GM23338 (cell line): ENCODE data around the gene RND3. TPM values are rescaled to one million over a fixed set of nuclear protein-coding genes. Genes with fewer than 3 reads are reported as not detected.

Experiments
- ATAC-seq: fragments of 200-7000 bp; cut with Tn5 transposase; 3 replicates; pipeline ENCODE4 v1.9.1; 2020
- DNase-seq: peaks from one replicate; pipeline ENCODE4 v3.0.0-alpha.2; 2015; ENCODE audit warnings: low spot score
- H2AFZ ChIP-seq: fragments of 200-600 bp; sonication (generic); 2 replicates; pipeline ENCODE4 v1.8.0; 2016; ENCODE audit warnings: antibody characterized with exemption, mild to moderate bottlenecking, moderate library complexity
- H3F3A ChIP-seq: fragments of 200-600 bp; sonication (generic); replicated peaks from 2 replicates; pipeline ENCODE4 v1.8.0; 2017; ENCODE audit warnings: antibody characterized with exemption, mixed run types, low read depth
- H3K27ac ChIP-seq: fragments of 200-600 bp; sonication (generic); 2 replicates; pipeline ENCODE4 v1.6.1; 2016; ENCODE audit warnings: low read depth
- H3K27me3 ChIP-seq: fragments of 200-600 bp; sonication (generic); 2 replicates; pipeline ENCODE4 v1.8.0; 2016; ENCODE audit warnings: mild to moderate bottlenecking, mixed run types, moderate library complexity; ENCODE audit not compliant: insufficient read depth
- H3K36me3 ChIP-seq: fragments of 200-600 bp; sonication (generic); 2 replicates; pipeline ENCODE4 v1.8.0; 2016; ENCODE audit warnings: mild to moderate bottlenecking; ENCODE audit not compliant: insufficient read depth
- H3K4me1 ChIP-seq: fragments of 200-600 bp; sonication (generic); 2 replicates; pipeline ENCODE4 v1.8.0; 2016; ENCODE audit warnings: mild to moderate bottlenecking, moderate library complexity; ENCODE audit not compliant: insufficient read depth
- H3K4me2 ChIP-seq: fragments of 200-600 bp; sonication (generic); 2 replicates; pipeline ENCODE4 v1.7.1; 2017; ENCODE audit warnings: mixed run types
- H3K4me3 ChIP-seq: fragments of 200-600 bp; sonication (generic); 2 replicates; pipeline ENCODE4 v1.6.1; 2016; ENCODE audit warnings: mixed run types
- H3K79me2 ChIP-seq: fragments of 200-600 bp; sonication (generic); replicated peaks from 2 replicates; pipeline ENCODE4 v1.8.0; 2017; ENCODE audit warnings: mild to moderate bottlenecking; ENCODE audit not compliant: insufficient read depth
- H3K9me2 ChIP-seq: fragments of 200-600 bp; sonication (generic); 2 replicates; pipeline ENCODE4 v1.8.0; 2017; ENCODE audit not compliant: insufficient read depth
- H4K20me1 ChIP-seq: fragments of 200-600 bp; sonication (generic); replicated peaks from 2 replicates; pipeline ENCODE4 v1.8.0; 2017; ENCODE audit warnings: mild to moderate bottlenecking; ENCODE audit not compliant: insufficient read depth
- H3K27ac Mint-ChIP-seq: 2 replicates; pipeline ENCODE4 v1.8.0; 2020; ENCODE audit warnings: inconsistent platforms, mild to moderate bottlenecking, moderate library complexity, mixed read lengths
- H3K27me3 Mint-ChIP-seq: 3 replicates; pipeline ENCODE4 v1.8.0; 2022; ENCODE audit warnings: low read depth, mild to moderate bottlenecking, moderate library complexity, mixed read lengths, inconsistent platforms; ENCODE audit not compliant: insufficient read depth, poor library complexity
- H3K36me3 Mint-ChIP-seq: 3 replicates; pipeline ENCODE4 v1.8.0; 2021; ENCODE audit warnings: low read depth, mild to moderate bottlenecking, inconsistent platforms, moderate library complexity, mixed read lengths
- H3K4me1 Mint-ChIP-seq: 3 replicates; pipeline ENCODE4 v1.8.0; 2020; ENCODE audit warnings: mild to moderate bottlenecking, inconsistent platforms, mixed read lengths
- H3K4me3 Mint-ChIP-seq: 3 replicates; pipeline ENCODE4 v1.8.0; 2021; ENCODE audit warnings: moderate library complexity, mild to moderate bottlenecking, inconsistent platforms, mixed read lengths
- H3K9me3 Mint-ChIP-seq: 3 replicates; pipeline ENCODE4 v1.8.0; 2020; ENCODE audit warnings: moderate library complexity, mild to moderate bottlenecking, inconsistent platforms, mixed read lengths
- CREB1 ChIP-seq: fragments of 250-450 bp; sonication (Bioruptor Pico); IDR thresholded peaks from 2 replicates; pipeline ENCODE4 v1.5.0; 2020; ENCODE audit warnings: low read depth, mild to moderate bottlenecking, moderate library complexity
- JUNB ChIP-seq: IDR thresholded peaks from one replicate; pipeline ENCODE4 v1.6.1; 2016; ENCODE audit warnings: antibody characterized with exemption; ENCODE audit not compliant: unreplicated experiment
- POLR2AphosphoS5 ChIP-seq: IDR thresholded peaks from 2 replicates; pipeline ENCODE4 v1.6.1; 2016; ENCODE audit warnings: antibody characterized with exemption, low read depth
- REST ChIP-seq: IDR thresholded peaks from one replicate; pipeline ENCODE4 v1.6.1; 2018; ENCODE audit warnings: antibody characterized with exemption; ENCODE audit not compliant: unreplicated experiment
- STAT1 ChIP-seq: IDR thresholded peaks from one replicate; pipeline ENCODE4 v1.6.1; 2016; ENCODE audit warnings: antibody characterized with exemption; ENCODE audit not compliant: unreplicated experiment
- ZNF114 ChIP-seq: fragments of 250-450 bp; sonication (Bioruptor Pico); IDR thresholded peaks from 2 replicates; pipeline ENCODE4 v1.5.0; 2020; ENCODE audit warnings: mild to moderate bottlenecking, moderate library complexity
- polyA plus RNA-seq: library from polyadenylated mRNA; unstranded; fragments of >200 nt; fragmentation: Nextera tagmentation; extraction: Ambion mirVana; gene quantifications from 2 replicates; pipeline ENCODE4 v1.2.1, GENCODE V29; 2016
- total RNA-seq: library from RNA; depleted of rRNA; stranded (reverse); fragments of >200 nt; shearing (Covaris generic); gene quantifications from 2 replicates; pipeline ENCODE4 v1.2.3, GENCODE V29; 2014

RND3 gene
- total and polyA plus RNA-seq, 2 experiments from 2014 or later, result 48.2 to 55.3 TPM

DNA sequence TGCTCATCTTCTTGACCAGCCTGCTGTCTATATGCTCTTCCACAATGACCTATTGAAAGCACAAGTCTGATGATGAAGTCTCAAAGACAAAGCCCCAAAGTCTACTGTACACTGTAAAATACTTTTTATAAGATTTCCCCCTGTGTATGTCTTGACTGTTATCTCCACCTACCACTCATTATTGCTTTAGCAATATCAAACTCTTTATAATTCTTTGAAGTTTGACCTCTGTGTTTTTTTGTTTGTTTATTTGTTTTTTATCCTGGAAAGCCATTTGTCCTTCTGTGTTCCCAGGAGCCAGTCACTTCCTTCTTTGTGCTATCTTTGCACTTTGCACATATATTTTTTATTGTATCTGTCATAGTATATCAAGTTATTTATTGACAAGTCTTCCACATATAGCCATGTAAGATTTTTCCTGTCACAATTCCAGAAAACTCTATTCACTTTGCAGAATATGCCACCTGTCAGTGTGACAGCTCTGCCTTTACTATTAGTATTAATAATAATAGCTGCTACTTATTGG is 66.3 kb downstream of the RND3 start:
- Histone ChIP-seq H3K4me1 (peaks cover 9% of the 10 kb centered on the region; the same call in 1 of the 2 replicates), H3K4me3 (no peak overlapping the region), H3K27ac (no peak overlapping the region), H3K36me3 (no peaks in the 10 kb centered on the region), H3K27me3 (no peaks in the 10 kb centered on the region), H3F3A (no peaks in the 10 kb centered on the region), H4K20me1 (no peaks in the 10 kb centered on the region), H3K4me2 (no peak overlapping the region), H3K9me2 (peaks cover 12% of the 10 kb centered on the region; the same call in 1 of the 2 replicates), H3K79me2 (no peaks in the 10 kb centered on the region), H2AFZ (0 out of 2 replicates have a peak overlapping the region, but pooled peaks have one; percentile 57)
- peaks cover 5% of the 10 kb centered on the region for H3K27me3 Mint-ChIP-seq
- DNase-seq (no peak), ATAC-seq (no peak)
- H3K4me3 Mint-ChIP-seq, result no peak overlapping the region
- H3K36me3 Mint-ChIP-seq, result 0 out of 3 replicates have a peak, but pooled peaks cover 9% of the 10 kb centered on the region
- TF ChIP-seq JUNB (no peak), POLR2AphosphoS5 (no peak), REST (no peak), STAT1 (no peak)
- peaks cover 12% of the 10 kb centered on the region for H3K4me1 Mint-ChIP-seq
- no peak overlapping the region for H3K27ac Mint-ChIP-seq
- peaks cover 8% of the 10 kb centered on the region; the same call in 1 of the 3 replicates for H3K9me3 Mint-ChIP-seq

DNA sequence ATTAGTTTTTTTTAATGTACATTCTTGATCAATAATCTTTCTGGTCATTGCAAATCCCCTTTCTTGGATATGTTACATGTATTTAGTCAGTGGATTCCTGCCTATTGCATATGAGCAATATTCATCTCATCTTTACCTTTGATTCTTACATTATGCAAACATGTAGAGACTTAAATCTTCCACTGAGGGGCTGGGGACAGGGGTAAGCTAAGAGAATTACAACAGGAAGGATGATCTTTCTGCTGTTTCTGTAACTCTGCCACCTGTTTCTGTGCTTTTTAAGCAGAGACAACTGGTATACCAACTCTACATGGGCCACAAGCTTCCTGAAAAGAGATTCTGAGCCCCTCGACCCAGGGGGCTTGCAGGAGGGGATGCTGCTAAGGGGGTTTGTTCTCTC is 68.6 kb downstream of the RND3 start:
- Histone ChIP-seq H3K27ac (no peak overlapping the region), H4K20me1 (no peaks in the 10 kb centered on the region)

More for the DNA sequence above, 68.6 kb downstream of the RND3 start:
- Mint-ChIP-seq H3K36me3 (0 out of 3 replicates have a peak, but pooled peaks cover 9% of the 10 kb centered on the region), H3K27me3 (no peaks in the 10 kb centered on the region), H3K9me3 (peaks cover 8% of the 10 kb centered on the region; the same call in 1 of the 3 replicates), H3K4me1 (no peaks in the 10 kb centered on the region; the same call in 2 of the 3 replicates), H3K4me3 (no peak overlapping the region), H3K27ac (no peak overlapping the region)
- Histone ChIP-seq H3K9me2 (peaks cover 12% of the 10 kb centered on the region; the same call in 1 of the 2 replicates), H2AFZ (no peak overlapping the region), H3K79me2 (no peaks in the 10 kb centered on the region), H3F3A (no peaks in the 10 kb centered on the region), H3K4me1 (no peaks in the 10 kb centered on the region), H3K4me3 (no peak overlapping the region), H3K27me3 (no peaks in the 10 kb centered on the region), H3K4me2 (no peak overlapping the region), H3K36me3 (no peaks in the 10 kb centered on the region)
- DNase-seq, result no peak
- no peak for ATAC-seq
- TF ChIP-seq CREB1 (CRISPR knock-in tag) (no peak), ZNF114 (CRISPR knock-in tag) (no peak)
